ENCODE data around the gene CDC25C.
"Not testable (repeated sequence)": the region's sequence is repeated elsewhere in the genome, so short reads cannot be mapped to it uniquely, and the experiment has no call there.

Gene CDC25C

GRCh38 chr5:138252944-138253343, 78.7 kb downstream of the CDC25C start:
- Mint-ChIP-seq H3K9me3 (no peaks in the 10 kb centered on the region), H3K27me3 (ENCODE audit: low read depth, poor library complexity) (peaks cover 17% of the 10 kb centered on the region), H3K4me3 (no peak overlapping the region), H3K4me1 (no peaks in the 10 kb centered on the region), H3K36me3 (ENCODE audit: low read depth) (no peaks in the 10 kb centered on the region), H3K27ac (no peak overlapping the region)
- DNase-seq = no peak
- TF ChIP-seq CTCF (IDR thresholded peaks at IDR 0.05) = no peak

GRCh38 chr5:138247800-138248199, 83.8 kb downstream of the CDC25C start:
- H3K27me3 Mint-ChIP-seq (ENCODE audit: low read depth, poor library complexity) = peaks cover 24% of the 10 kb centered on the region
- not testable (repeated sequence) for H3K27ac Mint-ChIP-seq; H3K9me3 Mint-ChIP-seq; H3K36me3 Mint-ChIP-seq (ENCODE audit: low read depth); H3K4me3 Mint-ChIP-seq; DNase-seq
- peaks cover 39% of the 10 kb centered on the region for H3K4me1 Mint-ChIP-seq

DNA sequence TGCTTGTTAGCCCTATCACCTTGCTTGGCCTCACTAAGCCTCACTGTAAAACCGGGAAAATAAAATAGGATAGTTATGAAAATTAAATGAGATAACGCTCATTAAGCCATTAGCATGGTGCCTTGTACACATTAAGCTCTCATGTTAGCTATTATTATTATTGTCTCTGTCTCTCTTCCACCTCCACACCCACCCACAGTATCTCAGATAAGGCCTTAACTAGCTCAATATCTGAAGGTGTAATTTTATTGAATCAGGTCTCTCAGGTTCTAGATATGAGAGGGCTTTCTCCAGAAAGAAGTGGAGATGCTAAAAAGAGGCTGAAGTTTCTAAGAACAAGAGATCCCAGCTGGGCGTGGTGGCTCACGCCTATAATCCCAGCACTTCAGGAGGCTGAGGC, 84.8 kb downstream of the CDC25C start:
- DNase-seq = no peak
- H3K27ac Mint-ChIP-seq = peak overlapping the region; percentile 92
- H3K4me3 Mint-ChIP-seq = no peak overlapping the region
- no peak for TF ChIP-seq CTCF (IDR thresholded peaks at IDR 0.05)
- peaks cover 24% of the 10 kb centered on the region for H3K27me3 Mint-ChIP-seq (ENCODE audit: low read depth, poor library complexity)
- H3K4me1 Mint-ChIP-seq = peaks cover 46% of the 10 kb centered on the region
- H3K36me3 Mint-ChIP-seq (ENCODE audit: low read depth) = no peaks in the 10 kb centered on the region
- H3K9me3 Mint-ChIP-seq = no peaks in the 10 kb centered on the region

GRCh38 chr5:138246334-138246733, 85.3 kb downstream of the CDC25C start:
- DNase-seq = no peak
- H3K27ac Mint-ChIP-seq = peak overlapping the region; percentile 92
- no peak for TF ChIP-seq CTCF (IDR thresholded peaks at IDR 0.05)
- H3K9me3 Mint-ChIP-seq = no peaks in the 10 kb centered on the region
- H3K4me1 Mint-ChIP-seq = peaks cover 49% of the 10 kb centered on the region
- H3K36me3 Mint-ChIP-seq (ENCODE audit: low read depth) = no peaks in the 10 kb centered on the region
- peaks cover 27% of the 10 kb centered on the region for H3K27me3 Mint-ChIP-seq (ENCODE audit: low read depth, poor library complexity)
- H3K4me3 Mint-ChIP-seq = no peak overlapping the region

GRCh38 chr5:138245717-138246116, 85.9 kb downstream of the CDC25C start:
- H3K27me3 Mint-ChIP-seq (ENCODE audit: low read depth, poor library complexity) = peaks cover 33% of the 10 kb centered on the region
- H3K4me1 Mint-ChIP-seq = peaks cover 52% of the 10 kb centered on the region
- TF ChIP-seq CTCF (IDR thresholded peaks at IDR 0.05) = no peak
- peaks cover under 1% of the 10 kb centered on the region for H3K9me3 Mint-ChIP-seq
- peak; percentile 64 for DNase-seq
- peak overlapping the region; percentile 25 for H3K4me3 Mint-ChIP-seq
- H3K27ac Mint-ChIP-seq = peak overlapping the region; percentile 76
- no peaks in the 10 kb centered on the region for H3K36me3 Mint-ChIP-seq (ENCODE audit: low read depth)

GRCh38 chr5:138243794-138244193, 87.8 kb downstream of the CDC25C start:
- no peak for TF ChIP-seq CTCF (IDR thresholded peaks at IDR 0.05)
- Mint-ChIP-seq H3K36me3 (ENCODE audit: low read depth) (no peaks in the 10 kb centered on the region), H3K27me3 (ENCODE audit: low read depth, poor library complexity) (peaks cover 51% of the 10 kb centered on the region), H3K27ac (no peak overlapping the region), H3K4me3 (no peak overlapping the region), H3K4me1 (peaks cover 55% of the 10 kb centered on the region), H3K9me3 (peaks cover 13% of the 10 kb centered on the region)
- DNase-seq = no peak
